ENCODE measurements around the gene RNF224. TPM values are rescaled to one million over a fixed set of nuclear protein-coding genes. Genes with fewer than 3 reads are reported as not detected.
A peak's percentile ranks its signal among the peaks of the same experiment; 100 is the strongest.

Gene RNF224
- total RNA-seq, 4 donors from 2014 or later = 0.34 to 2.0 (median 1.1) TPM

DNA sequence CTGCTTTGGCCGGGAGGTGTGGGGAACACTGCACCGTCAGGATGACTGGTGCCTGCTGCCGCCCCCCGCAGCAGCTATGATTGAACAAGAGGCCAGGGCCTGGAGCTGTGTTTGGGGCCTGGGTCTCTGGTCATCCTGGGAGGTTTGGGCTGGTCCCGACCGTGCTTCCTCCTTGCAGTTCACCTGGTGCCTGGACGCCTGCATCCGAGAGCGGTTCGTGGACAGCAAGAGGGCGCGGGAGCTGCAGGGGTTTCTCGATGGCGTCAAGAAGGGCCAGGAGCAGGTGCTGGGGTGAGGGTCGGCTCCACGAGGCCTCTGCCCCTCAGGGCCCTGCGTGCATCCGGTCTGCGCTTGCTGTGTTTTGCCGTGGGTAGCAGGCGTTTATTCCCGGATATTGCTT, 36.8 kb downstream of the RNF224 start:
- Histone ChIP-seq H3K9me3 (no peaks in the 10 kb centered on the region), H3K36me3 (peaks cover 55% of the 10 kb centered on the region), H3K27me3 (no peaks in the 10 kb centered on the region), H3K4me3 (no peak overlapping the region), H3K27ac (no peak overlapping the region), H3K4me1 (peaks cover 14% of the 10 kb centered on the region)
- no peak for DNase-seq (ENCODE audit: low spot score in 2 of 2)
- TF ChIP-seq POLR2A (IDR thresholded peaks at IDR 0.05) (no peak), POLR2AphosphoS5 (IDR thresholded peaks at IDR 0.05) (no peak), EP300 (IDR thresholded peaks at IDR 0.05) (no peak)
- TF ChIP-seq, protein P1, sequence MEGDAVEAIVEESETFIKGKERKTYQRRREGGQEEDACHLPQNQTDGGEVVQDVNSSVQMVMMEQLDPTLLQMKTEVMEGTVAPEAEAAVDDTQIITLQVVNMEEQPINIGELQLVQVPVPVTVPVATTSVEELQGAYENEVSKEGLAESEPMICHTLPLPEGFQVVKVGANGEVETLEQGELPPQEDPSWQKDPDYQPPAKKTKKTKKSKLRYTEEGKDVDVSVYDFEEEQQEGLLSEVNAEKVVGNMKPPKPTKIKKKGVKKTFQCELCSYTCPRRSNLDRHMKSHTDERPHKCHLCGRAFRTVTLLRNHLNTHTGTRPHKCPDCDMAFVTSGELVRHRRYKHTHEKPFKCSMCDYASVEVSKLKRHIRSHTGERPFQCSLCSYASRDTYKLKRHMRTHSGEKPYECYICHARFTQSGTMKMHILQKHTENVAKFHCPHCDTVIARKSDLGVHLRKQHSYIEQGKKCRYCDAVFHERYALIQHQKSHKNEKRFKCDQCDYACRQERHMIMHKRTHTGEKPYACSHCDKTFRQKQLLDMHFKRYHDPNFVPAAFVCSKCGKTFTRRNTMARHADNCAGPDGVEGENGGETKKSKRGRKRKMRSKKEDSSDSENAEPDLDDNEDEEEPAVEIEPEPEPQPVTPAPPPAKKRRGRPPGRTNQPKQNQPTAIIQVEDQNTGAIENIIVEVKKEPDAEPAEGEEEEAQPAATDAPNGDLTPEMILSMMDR (IDR thresholded peaks at IDR 0.05) = no peak
- WGBS = 92% methylated on average over 21 of the region's 22 CpGs

DNA sequence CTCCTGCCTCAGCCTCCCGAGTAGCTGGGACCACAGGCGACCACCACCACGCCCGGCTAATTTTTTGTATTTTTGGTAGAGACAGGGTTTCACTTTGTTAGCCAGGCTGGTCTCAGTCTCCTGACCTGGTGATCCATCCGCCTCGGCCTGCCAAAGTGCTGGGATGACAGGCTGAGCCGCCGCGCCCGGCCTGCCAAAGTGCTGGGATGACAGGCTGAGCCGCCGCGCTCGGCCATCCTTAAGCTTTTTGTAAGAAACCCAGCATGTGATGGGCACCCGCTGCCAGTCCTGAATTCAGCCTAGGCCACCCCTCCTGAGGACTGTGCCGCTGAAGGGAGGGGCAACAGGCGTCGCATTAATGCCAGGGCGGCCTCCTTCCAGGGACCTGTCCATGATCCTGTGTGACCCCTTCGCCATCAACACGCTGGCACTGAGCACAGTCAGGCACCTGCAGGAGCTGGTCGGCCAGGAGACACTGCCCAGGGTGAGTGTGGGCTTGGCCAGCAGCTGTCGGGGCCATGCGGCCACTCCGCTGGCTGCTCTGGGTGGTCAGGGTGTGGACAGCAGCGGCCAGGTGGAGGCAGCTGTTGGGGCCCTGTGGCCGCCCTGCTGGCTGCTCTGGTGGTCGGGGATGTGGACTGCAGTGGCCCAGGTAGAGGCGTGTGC, 38.3 kb downstream of the RNF224 start:
- Histone ChIP-seq H3K4me3 (no peak overlapping the region), H3K27me3 (no peaks in the 10 kb centered on the region), H3K9me3 (no peaks in the 10 kb centered on the region), H3K36me3 (peaks cover 53% of the 10 kb centered on the region), H3K27ac (no peak overlapping the region), H3K4me1 (peaks cover 23% of the 10 kb centered on the region)
- TF ChIP-seq POLR2AphosphoS5 (IDR thresholded peaks at IDR 0.05) = no peak
- WGBS = over 99% methylated on average over 9 of the region's 29 CpGs
- peak in 1 of 2 donors; percentile 76 for DNase-seq (ENCODE audit: low spot score in 2 of 2)

DNA sequence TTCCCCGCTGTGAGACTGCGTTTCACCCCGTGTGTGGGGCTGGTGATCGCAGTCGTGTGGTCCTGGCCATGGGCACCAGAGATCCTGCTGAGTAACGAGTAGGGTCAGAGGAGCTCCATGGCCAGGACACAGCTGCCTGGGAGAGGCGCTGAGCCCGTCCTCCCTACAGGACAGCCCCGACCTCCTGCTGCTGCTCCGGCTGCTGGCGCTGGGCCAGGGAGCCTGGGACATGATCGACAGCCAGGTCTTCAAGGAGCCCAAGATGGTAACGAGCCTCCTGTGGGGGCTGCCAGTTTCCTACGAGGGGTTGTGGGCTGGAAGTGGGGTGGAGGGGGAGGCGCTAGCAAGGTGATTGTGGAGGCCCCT, 38.8 kb downstream of the RNF224 start:
- H3K36me3 ChIP-seq = peaks cover 53% of the 10 kb centered on the region
- no peaks in the 10 kb centered on the region for H3K27me3 ChIP-seq
- 92% methylated on average over 5 of the region's 15 CpGs for WGBS
- TF ChIP-seq POLR2A (IDR thresholded peaks at IDR 0.05) = no peak
- TF ChIP-seq EP300 (IDR thresholded peaks at IDR 0.05) = no peak
- TF ChIP-seq, protein P1 (IDR thresholded peaks at IDR 0.05) = no peak
- no peak for TF ChIP-seq POLR2AphosphoS5 (IDR thresholded peaks at IDR 0.05)
- H3K27ac ChIP-seq = no peak overlapping the region
- peak in 1 of 2 donors; percentile 76 for DNase-seq (ENCODE audit: low spot score in 2 of 2)
- peaks cover 27% of the 10 kb centered on the region for H3K4me1 ChIP-seq
- H3K9me3 ChIP-seq = no peaks in the 10 kb centered on the region
- H3K4me3 ChIP-seq = no peak overlapping the region

DNA sequence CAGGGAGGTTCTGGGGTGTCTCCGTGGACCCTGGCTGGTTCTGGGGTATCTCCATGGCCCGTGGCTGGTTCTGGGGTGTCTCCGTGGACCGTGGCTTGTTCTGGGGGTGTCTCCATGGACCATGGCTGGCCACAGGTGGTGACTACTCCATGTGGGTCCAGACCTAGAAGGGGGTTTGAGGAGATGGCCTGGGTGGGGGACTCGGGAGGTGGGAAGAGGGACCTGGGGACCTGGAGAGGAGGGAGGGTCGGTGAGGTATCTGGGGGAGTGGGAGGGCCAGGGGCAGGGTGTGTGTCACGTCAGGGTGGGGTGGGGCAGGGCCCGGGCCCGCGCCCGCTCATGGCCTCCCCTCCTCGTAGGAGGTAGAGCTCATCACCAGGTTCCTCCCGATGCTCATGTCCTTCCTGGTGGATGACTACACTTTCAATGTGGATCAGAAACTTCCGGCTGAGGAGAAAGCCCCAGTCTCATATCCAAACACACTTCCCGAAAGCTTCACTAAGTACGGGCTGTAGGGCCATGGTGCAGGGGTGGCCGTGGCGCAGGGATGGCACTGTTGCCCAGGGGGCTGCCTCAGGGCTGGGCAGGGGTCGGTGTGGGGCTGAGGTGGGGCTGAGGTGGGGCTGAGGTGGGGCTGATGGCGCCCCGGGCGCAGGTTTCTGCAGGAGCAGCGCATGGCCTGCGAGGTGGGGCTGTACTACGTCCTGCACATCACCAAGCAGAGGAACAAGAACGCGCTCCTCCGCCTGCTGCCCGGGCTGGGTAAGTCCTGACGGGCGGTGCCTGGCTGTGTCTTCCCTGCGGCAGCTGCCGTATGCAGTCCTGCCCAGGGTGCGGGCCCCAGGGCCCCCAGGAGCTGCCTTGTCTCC, 39.5 kb downstream of the RNF224 start:
- WGBS = 75% methylated on average over 17 of the region's 34 CpGs
- H3K27me3 ChIP-seq = no peaks in the 10 kb centered on the region
- peaks cover 53% of the 10 kb centered on the region for H3K36me3 ChIP-seq
- no peak overlapping the region for H3K4me3 ChIP-seq
- H3K27ac ChIP-seq = no peak overlapping the region
- peaks cover 33% of the 10 kb centered on the region for H3K4me1 ChIP-seq
- H3K9me3 ChIP-seq = no peaks in the 10 kb centered on the region
- no peak for TF ChIP-seq EP300 (IDR thresholded peaks at IDR 0.05)
- TF ChIP-seq, protein P1 (IDR thresholded peaks at IDR 0.05) = no peak
- TF ChIP-seq POLR2A (IDR thresholded peaks at IDR 0.05) = no peak
- no peak for TF ChIP-seq POLR2AphosphoS5 (IDR thresholded peaks at IDR 0.05)
- DNase-seq (ENCODE audit: low spot score in 2 of 2) = no peak

DNA sequence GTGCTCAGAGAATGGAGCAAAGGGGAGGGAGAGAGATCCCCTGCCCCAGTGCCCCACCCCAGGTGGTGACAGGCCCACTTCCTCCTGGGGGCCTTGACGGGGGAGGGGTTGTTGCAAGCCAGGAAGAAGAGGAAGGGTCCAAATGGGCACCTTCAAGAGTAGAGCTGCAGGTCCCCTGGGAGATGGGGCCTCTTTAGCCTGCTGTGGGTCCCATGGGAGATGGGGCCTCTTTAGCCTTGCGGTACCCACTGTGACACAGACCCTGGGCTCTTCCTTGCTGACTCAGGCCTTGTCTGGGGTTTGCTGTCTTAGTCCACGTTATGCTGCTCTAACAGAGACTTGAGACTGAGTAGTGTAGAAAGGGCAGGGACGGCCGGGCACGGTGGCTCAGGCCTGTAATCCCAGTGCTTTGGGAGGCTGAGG, 40.6 kb downstream of the RNF224 start:
- Histone ChIP-seq H3K27ac (no peak overlapping the region), H3K9me3 (no peaks in the 10 kb centered on the region), H3K36me3 (peaks cover 62% of the 10 kb centered on the region), H3K4me1 (peaks cover 41% of the 10 kb centered on the region), H3K4me3 (no peak overlapping the region), H3K27me3 (no peaks in the 10 kb centered on the region)
- 92% methylated on average over 5 of the region's 6 CpGs for WGBS
- no peak for DNase-seq (ENCODE audit: low spot score in 2 of 2)
- TF ChIP-seq, protein P1 (IDR thresholded peaks at IDR 0.05) = no peak

Data from suprapubic skin (tissue), 4 donors.